GM12878 (cell line): Measurements from ENCODE around the gene ACTR1A. TPM values are rescaled to one million over a fixed set of nuclear protein-coding genes. Genes with fewer than 3 reads are reported as not detected.

Experiments used
- ATAC-seq: fragments of 200-7000 bp; cut with Tn5 transposase; 3 replicates; pipeline ENCODE4 v1.9.1; 2020; ENCODE audit warnings: mild to moderate bottlenecking, moderate library complexity
- BruUV-seq: library from RNA; stranded (reverse); fragments of 400-500 nt; replicated peaks from 2 replicates; lab custom pipeline; 2021; lab: Mats Ljungman, UMichigan
- CTCF ChIA-PET: fragments of 300-600 bp; sonication (Branson Sonifier 250); formaldehyde crosslinking; extraction: SDS; loops from one replicate; lab custom pipeline; 2021; ENCODE audit warnings: inconsistent platforms; lab: Yijun Ruan, JAX
- POLR2A ChIA-PET: fragments of 350-600 bp; formaldehyde crosslinking; extraction: SDS; loops from one replicate; lab custom pipeline; 2021; ENCODE audit warnings: inconsistent platforms; lab: Charles Lee
- RAD21 ChIA-PET: fragments of 300-600 bp; sonication (Branson Sonifier 250); formaldehyde crosslinking; loops from one replicate; lab custom pipeline; 2023; ENCODE audit warnings: antibody characterized with exemption; ENCODE audit not compliant: unreplicated experiment; lab: Charles Lee
- SMC1A ChIA-PET: fragments of 300-600 bp; sonication (Branson Sonifier 250); formaldehyde crosslinking; loops from one replicate; lab custom pipeline; 2023; ENCODE audit not compliant: unreplicated experiment, uncharacterized antibody; lab: Charles Lee
- DNase-seq: peaks from one replicate; pipeline ENCODE4 v3.0.0-alpha.2; 2011; ENCODE audit warnings: low read depth, low spot score
- FAIRE-seq: peaks from 3 replicates; lab custom pipeline; 2011; peaks lifted over from hg19 to GRCh38; lab: Jason Lieb, UNC
- H2AFZ ChIP-seq: 2 replicates; pipeline ENCODE4 v1.6.0; 2011; ENCODE audit warnings: low read depth, low read length, control low read depth; ENCODE audit not compliant: control insufficient read depth
- H3K27ac ChIP-seq: 2 replicates; pipeline ENCODE4 v1.5.1; 2011; ENCODE audit warnings: control low read depth; ENCODE audit not compliant: control insufficient read depth, insufficient read depth
- H3K27me3 ChIP-seq, 2 experiments: replicated peaks in 1 of 2; 2 replicates each; pipeline versions ENCODE4 v1.6.0 to v1.6.1; 2011; ENCODE audit warnings: low read length in 1 of 2; ENCODE audit not compliant: control insufficient read depth in 2 of 2, insufficient read depth in 2 of 2
- H3K36me3 ChIP-seq, 2 experiments: 2 replicates each; pipeline ENCODE4 v1.5.1; 2011; ENCODE audit warnings: low read length in 1 of 2; ENCODE audit not compliant: control insufficient read depth in 2 of 2, insufficient read depth in 2 of 2
- H3K4me1 ChIP-seq: 2 replicates; pipeline ENCODE4 v1.6.1; 2011; ENCODE audit warnings: mild to moderate bottlenecking, low read length, moderate library complexity, mixed read lengths; ENCODE audit not compliant: control insufficient read depth, insufficient read depth
- H3K4me2 ChIP-seq: 2 replicates; pipeline ENCODE4 v1.6.0; 2011; ENCODE audit warnings: control low read depth; ENCODE audit not compliant: control insufficient read depth, insufficient read depth
- H3K4me3 ChIP-seq: fragments of 200-600 bp; sonication (generic); 2 replicates; pipeline ENCODE4 v1.5.1; 2016
- H3K79me2 ChIP-seq: 2 replicates; pipeline ENCODE4 v1.6.0; 2011; ENCODE audit warnings: low read length; ENCODE audit not compliant: control insufficient read depth, insufficient read depth
- H3K9ac ChIP-seq: 2 replicates; pipeline ENCODE4 v1.8.0; 2011; ENCODE audit warnings: low read length, control low read depth, mixed read lengths; ENCODE audit not compliant: control insufficient read depth, insufficient read depth
- H3K9me3 ChIP-seq: replicated peaks from 3 replicates; pipeline ENCODE4 v1.5.1; 2011; ENCODE audit warnings: mild to moderate bottlenecking, low read length; ENCODE audit not compliant: control insufficient read depth, insufficient read depth
- H4K20me1 ChIP-seq: 2 replicates; pipeline ENCODE4 v1.6.0; 2011; ENCODE audit not compliant: control insufficient read depth, insufficient read depth
- CREB1 ChIP-seq: IDR thresholded peaks from 2 replicates; pipeline ENCODE4 v1.6.1; 2012; ENCODE audit warnings: low read depth, mild to moderate bottlenecking, inconsistent platforms
- EED ChIP-seq: sonication (generic); IDR thresholded peaks from 2 replicates; pipeline ENCODE4 v1.6.1; 2016; ENCODE audit warnings: antibody characterized with exemption, low read depth
- RAD21 ChIP-seq: IDR thresholded peaks from 2 replicates; pipeline ENCODE4 v1.6.1; 2011; ENCODE audit warnings: mild to moderate bottlenecking, low read depth, low read length, moderate library complexity; ENCODE audit not compliant: insufficient read depth
- SMAD5 ChIP-seq: IDR thresholded peaks from 2 replicates; pipeline ENCODE4 v1.6.1; 2016; ENCODE audit warnings: antibody characterized with exemption, low read depth
- STAT1 ChIP-seq: fragments of 450-650 bp; conservative IDR thresholded peaks from 2 replicates; pipeline ENCODE4 v1.6.1; 2014; ENCODE audit warnings: antibody characterized with exemption, mild to moderate bottlenecking
- WGBS: methylation state at CpG from one replicate; pipeline ENCODE4 v1.1.6; 2016; ENCODE audit warnings: low lambda C conversion rate; ENCODE audit not compliant: insufficient replicate concordance, insufficient coverage; ENCODE audit errors: missing lambda C conversion rate; 5-methylcytosine and 5-hydroxymethylcytosine counted together
- in situ Hi-C: fragments of 300-500 bp; cut with MboI; formaldehyde crosslinking; loops from 9 replicates; pipeline ENCODE4 v1.14.3; 2018; ENCODE audit warnings: mixed read lengths
- intact Hi-C: fragments of 100-400 bp; cut with micrococcal nuclease; formaldehyde crosslinking; loops from one replicate; pipeline ENCODE4 v1.14.2; 2022; ENCODE audit not compliant: unreplicated experiment
- polyA plus RNA-seq, 11 experiments: library from polyadenylated mRNA; depleted of rRNA in 4 of 11; unstranded in 6 of 11; stranded (reverse) in 5 of 11; fragments of >200 nt; fragmentation: Nextera tagmentation in 4 of 11; fragmentation: Illumina TruSeq in 1 of 11; extraction: Ambion mirVana in 4 of 11; extraction: Trizol in 1 of 11; gene quantifications; 1 replicate in 1 of 11; 2 replicates in 10 of 11; pipeline versions ENCODE4 v1.2.1 to v1.2.3, GENCODE V29; 2011 to 2016; ENCODE audit warnings: inconsistent platforms in 2 of 11, missing spikeins in 2 of 11, low read depth in 1 of 11
- total RNA-seq, 4 experiments: library from RNA; depleted of rRNA in 3 of 4; stranded (reverse); fragments of >200 nt in 3 of 4; fragmentation: Illumina TruSeq in 1 of 4; extraction: Trizol in 1 of 4; gene quantifications; 2 replicates each; pipeline versions ENCODE4 v1.2.1 to v1.2.3, GENCODE V29; 2013 to 2021
- TF ChIP-seq, protein P1 (sequence below): IDR thresholded peaks from 2 replicates; pipeline ENCODE4 v1.6.1; 2011; ENCODE audit warnings: low read depth, low read length, improper control_type of control experiment, borderline replicate concordance
- TF ChIP-seq, protein P2 (sequence below): IDR thresholded peaks from 2 replicates; pipeline ENCODE4 v1.6.1; 2011; ENCODE audit warnings: low read depth, mild to moderate bottlenecking, low read length, moderate library complexity, borderline replicate concordance; ENCODE audit errors: extremely low read depth

ACTR1A gene
- total and polyA plus RNA-seq, 10 of the 15 experiments (the other 5 are each of a cell fraction or from before 2014, with no cell fraction given): 43.0 to 110 (median 78.9) TPM

DNA sequence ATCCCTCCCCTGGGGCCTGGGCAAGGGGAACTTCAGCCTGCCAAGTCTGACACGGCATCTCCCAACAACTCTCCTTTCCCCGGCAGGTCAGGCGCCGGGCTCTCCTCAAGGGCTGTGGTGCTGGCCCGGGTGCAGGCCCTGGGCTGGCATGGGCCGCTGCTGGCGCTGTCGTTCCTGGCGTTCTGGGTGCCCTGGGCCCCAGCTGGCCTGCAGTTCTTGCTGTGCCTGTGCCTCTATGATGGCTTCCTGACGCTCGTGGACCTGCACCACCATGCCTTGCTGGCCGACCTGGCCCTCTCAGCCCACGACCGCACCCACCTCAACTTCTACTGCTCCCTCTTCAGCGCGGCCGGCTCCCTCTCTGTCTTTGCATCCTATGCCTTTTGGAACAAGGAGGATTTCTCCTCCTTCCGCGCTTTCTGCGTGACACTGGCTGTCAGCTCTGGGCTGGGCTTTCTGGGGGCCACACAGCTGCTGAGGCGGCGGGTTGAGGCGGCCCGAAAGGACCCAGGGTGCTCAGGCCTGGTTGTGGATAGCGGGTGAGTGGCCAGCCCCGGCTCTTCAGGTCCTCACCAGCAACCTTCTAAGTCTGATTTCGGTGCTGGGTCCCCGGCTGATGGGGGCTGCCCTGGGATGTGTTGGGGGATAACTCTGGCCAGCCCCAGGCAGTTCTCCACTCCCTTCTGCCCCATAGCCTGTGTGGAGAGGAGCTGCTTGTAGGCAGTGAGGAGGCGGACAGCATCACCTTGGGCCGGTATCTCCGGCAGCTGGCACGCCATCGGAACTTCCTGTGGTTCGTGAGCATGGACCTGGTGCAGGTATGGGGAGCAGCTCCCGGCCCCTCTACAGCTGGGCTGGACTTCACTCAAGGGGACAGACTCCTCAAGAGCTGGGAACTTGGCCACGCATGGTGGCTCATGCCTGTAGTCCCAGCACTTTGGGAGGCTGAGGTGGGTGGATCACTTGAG lies 31.6 kb downstream of the ACTR1A start:
- intact Hi-C loops (no loop called here), in situ Hi-C loops (no loop called here)
- ATAC-seq: no peak
- no peak overlapping the region for H3K4me3 ChIP-seq
- DNase-seq: no peak
- SMC1A ChIA-PET: interaction anchor here (1.3 kb wide), 1 partner anchor 112 kb away, joined by 3 read pairs; no protein-coding TSS in a partner anchor
- 81% methylated on average over 35 of the region's 36 CpGs for WGBS
- no peaks in the 10 kb centered on the region for H3K36me3 ChIP-seq
- H3K9me3 ChIP-seq: no peaks in the 10 kb centered on the region
- no peak overlapping the region for H3K27ac ChIP-seq
- no peaks in the 10 kb centered on the region for H4K20me1 ChIP-seq
- RAD21 ChIA-PET: no interaction called here
- FAIRE-seq: no peak
- no peaks in the 10 kb centered on the region for H3K27me3 ChIP-seq
- no peak overlapping the region for H2AFZ ChIP-seq
- CTCF ChIA-PET: no interaction called here
- POLR2A ChIA-PET: interaction anchor here (0.7 to 1.5 kb wide), 2 partner anchors 18 to 73 kb away, joined by 4 read pairs; no protein-coding TSS in a partner anchor
- no peak for TF ChIP-seq CREB1
- no peak for TF ChIP-seq SMAD5
- TF ChIP-seq RAD21: no peak
- no peak for TF ChIP-seq STAT1
- TF ChIP-seq, protein P1, sequence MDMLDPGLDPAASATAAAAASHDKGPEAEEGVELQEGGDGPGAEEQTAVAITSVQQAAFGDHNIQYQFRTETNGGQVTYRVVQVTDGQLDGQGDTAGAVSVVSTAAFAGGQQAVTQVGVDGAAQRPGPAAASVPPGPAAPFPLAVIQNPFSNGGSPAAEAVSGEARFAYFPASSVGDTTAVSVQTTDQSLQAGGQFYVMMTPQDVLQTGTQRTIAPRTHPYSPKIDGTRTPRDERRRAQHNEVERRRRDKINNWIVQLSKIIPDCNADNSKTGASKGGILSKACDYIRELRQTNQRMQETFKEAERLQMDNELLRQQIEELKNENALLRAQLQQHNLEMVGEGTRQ: no peak
- TF ChIP-seq EED: no peak
- TF ChIP-seq, protein P2, sequence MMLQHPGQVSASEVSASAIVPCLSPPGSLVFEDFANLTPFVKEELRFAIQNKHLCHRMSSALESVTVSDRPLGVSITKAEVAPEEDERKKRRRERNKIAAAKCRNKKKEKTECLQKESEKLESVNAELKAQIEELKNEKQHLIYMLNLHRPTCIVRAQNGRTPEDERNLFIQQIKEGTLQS: no peak
- H3K4me2 ChIP-seq: no peak overlapping the region
- no peak overlapping the region for H3K9ac ChIP-seq
- BruUV-seq: no TSS peak
- H3K4me1 ChIP-seq: no peaks in the 10 kb centered on the region
- no peaks in the 10 kb centered on the region for H3K79me2 ChIP-seq
